Activated naive CD4-positive, alpha-beta T cell (primary cell): ENCODE results near the gene PPP1R15B.

Experiments
- DNase-seq, 4 experiments: peaks; one replicate each; lab custom pipeline; 2025; lab: John Stamatoyannopoulos, UW

The PPP1R15B gene

DNA sequence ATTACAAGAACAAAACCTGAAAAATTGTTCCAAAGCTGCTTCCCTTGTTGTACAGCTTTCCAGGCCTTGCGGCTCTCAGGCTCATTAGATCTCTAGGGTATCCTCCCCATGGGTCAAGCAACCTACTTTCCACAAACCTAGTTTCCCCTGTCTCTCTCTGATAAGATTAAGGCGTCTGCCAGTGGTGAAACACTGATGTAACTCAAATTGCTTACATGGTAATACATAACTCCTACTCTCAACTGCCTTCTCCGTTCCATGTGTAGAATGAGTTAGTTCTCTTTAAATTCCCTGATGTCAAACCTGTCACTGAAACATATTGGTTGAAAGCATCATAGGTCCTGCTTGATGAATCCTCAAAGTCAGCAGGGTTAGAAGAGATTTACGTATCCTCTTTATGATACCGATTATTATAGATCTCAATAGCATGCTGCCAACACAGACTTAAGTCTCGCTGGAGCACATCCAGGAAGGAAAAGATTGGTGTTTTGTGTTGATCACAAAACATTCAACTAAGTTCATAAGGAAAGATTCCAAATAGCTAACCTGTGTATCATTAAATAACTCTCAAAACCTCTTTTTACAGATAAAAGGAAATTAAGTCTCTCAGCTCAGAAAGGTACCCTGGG is 10.6 kb downstream of the PPP1R15B start:
- DNase-seq, result no peak

DNA sequence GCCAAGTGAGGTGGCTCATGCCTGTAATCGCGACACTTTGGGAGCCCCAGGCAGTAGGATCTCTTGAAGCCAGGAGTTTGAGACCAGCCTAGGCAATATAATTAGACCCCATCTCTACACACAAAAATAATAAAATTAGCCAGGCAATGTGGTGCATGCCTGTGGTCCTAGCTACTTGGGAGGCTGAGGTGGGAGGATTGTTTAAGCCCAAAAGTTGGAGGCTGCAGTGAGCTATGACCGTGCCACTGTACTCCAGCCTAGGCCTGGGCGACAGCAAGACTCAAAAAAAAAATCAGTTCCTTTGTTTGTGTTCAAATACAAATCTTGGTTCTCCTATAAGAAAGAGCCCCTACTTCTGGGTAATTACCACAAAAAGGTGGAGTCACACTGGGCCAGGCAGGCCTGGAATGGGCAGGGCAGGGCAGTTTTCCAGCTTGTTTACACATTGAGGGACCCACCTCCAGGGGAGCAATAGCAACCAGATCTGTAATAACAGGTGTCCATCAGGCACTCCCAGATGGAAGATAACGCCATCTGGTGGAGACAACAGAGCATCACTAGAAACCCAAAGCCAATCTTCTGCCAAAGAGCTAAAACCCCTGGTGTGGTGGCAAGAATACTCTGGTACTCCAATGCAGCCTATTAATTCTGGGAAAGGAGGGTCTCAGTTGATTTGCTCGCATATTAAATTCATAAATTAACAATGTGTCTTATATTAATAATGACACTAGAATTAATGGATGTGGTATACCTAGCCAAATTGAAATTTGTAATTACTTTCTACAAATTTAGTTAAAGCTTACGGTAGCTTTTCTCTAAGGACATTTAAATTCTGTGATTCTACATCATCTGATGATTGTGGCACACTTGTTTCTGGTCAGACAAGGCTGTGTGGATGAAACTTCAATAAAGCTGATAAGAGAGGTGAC is 13.2 kb downstream of the PPP1R15B start:
- DNase-seq, result peak in 2 of 4 experiments; percentile 10 to 16

DNA sequence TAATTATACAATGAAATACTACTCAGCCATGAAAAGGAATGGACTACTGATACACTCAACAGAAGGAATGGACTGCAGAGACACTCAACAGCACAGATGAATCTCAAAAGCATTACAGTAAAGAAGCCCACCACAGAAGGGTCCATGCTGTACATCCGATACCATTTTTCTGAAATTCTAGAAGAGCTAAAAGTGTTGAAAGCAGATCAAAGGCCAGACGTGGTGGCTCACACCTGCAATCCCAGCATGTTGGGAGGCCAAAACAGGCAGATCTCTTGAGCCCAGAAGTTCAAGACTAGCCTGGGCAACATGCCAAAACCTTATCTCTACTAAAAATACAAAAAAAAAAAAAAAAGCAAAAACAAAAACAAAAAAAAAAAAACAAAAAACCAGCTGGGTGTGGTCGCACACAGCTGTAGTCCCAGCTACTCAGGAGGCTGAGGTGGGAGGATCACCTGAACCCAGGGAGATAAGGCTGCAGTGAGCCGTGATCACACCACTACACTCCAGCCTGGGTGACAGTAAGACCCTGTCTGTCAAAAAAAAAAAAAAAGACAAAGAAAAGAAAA is 15.5 kb downstream of the PPP1R15B start:
- no peak for DNase-seq

- DNase-seq, result no peak
Observed at GRCh38 chr1:204391629-204392028, 20.0 kb downstream of the PPP1R15B start.

GRCh38 chr1:204390751-204391466 is 20.7 kb downstream of the PPP1R15B start:
- no peak for DNase-seq

DNA sequence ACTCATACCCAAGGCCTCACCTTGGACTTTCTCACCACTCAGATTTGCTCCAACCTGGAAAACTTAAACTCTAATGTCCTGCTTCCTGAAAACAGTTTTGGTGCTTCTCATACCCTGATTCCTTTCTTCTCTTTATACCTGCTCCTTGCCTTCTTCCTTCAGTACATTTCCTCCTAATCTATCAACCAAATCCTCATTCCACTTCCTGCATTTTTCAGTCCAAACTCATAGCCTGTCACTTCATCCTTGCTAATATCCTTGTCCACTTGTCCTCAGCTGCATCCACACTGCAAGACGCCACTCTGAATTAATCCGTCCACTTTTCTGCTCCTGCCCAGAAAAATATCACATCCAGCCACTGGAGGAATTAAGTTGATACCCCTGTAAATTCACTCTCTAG is 25.9 kb downstream of the PPP1R15B start:
- no peak for DNase-seq

DNA sequence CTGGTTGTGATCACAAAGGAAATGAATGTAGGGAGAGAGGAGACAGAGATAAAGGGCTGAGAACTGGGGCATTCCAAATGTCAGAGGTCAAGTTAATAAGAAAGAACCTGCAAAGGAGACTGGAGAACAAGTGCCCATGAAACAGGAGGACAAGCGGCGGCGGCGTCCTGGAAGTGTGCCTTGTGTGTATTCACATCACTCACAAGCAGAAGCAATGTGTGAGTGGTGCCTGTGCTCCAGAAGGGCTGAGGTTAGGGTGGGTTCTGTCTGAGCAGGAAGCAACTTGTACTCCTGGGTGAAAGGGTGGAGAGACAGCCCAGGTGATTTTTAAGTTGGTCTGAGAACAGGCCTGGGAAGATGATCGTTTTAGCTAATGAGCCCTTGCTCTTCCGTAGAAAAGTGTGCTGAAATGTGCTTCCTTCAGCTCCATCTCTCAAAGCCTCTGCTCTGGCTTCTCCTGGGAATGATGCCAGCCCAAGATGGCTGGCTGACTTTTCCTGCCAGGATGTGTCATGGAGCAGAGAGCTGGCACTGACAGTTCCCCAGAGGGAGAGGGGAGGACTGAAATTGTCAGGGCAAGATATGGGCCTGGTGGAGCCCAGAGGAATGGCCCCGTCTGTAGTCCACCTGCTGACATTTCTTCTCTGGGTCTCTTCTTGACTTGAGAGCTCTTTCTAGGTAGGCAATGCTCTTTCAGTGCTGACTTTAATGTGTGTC is 26.8 kb downstream of the PPP1R15B start:
- DNase-seq, result no peak

DNA sequence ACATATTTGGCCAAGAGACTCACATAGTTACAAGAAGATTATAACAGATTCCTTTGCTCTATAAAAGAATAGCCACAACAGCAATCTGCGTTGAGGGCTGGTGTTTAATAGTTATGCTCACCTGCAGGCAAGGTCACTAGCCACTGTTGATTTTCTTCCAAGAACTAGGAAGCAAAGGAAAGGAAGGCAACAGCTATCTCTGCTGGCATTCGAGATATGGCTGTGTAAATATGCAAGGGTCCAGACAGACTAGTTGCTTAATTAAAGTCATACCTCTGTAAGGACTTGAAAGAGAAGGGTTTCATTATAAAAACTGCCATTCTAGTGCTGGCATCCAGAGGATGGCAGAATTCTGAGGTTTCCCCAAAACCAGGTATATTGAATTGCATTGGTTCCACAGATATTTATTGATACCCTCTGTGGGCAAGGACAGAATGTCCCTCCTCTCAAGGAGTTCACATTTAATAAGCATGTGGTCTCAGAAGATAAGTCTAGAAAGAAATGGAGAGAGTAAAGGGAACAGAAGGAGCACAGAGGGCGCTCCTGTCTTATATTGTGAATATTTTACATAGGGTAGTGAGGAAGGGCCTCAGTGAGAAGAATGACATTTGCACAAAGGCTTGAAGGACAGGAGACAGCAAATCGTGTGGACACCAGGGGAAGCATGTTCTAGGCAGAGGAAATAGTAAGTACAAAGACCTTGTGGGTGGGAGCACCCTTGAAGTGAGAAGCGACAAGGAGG is 28.3 kb downstream of the PPP1R15B start:
- DNase-seq, result no peak

DNA sequence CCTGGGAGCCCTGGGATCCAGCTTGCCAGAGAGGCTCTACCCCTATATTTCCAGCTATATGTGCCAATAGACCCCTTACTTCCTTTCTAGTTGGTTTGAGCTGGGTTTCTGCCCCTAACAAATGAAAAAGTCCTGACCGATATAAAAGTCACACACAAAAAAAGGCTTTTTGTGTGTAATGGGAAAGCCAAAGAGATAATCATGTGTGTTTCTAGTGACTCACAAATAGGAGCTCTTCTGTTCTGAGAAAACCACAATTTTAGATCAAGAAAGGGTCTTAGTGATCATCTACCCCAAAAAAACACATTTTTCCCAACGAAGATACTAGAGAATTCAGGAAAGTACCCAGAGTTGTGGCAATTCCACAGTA is 28.9 kb downstream of the PPP1R15B start:
- DNase-seq, result no peak

GRCh38 chr1:204380293-204380831 is 31.3 kb downstream of the PPP1R15B start:
- no peak for DNase-seq

DNA sequence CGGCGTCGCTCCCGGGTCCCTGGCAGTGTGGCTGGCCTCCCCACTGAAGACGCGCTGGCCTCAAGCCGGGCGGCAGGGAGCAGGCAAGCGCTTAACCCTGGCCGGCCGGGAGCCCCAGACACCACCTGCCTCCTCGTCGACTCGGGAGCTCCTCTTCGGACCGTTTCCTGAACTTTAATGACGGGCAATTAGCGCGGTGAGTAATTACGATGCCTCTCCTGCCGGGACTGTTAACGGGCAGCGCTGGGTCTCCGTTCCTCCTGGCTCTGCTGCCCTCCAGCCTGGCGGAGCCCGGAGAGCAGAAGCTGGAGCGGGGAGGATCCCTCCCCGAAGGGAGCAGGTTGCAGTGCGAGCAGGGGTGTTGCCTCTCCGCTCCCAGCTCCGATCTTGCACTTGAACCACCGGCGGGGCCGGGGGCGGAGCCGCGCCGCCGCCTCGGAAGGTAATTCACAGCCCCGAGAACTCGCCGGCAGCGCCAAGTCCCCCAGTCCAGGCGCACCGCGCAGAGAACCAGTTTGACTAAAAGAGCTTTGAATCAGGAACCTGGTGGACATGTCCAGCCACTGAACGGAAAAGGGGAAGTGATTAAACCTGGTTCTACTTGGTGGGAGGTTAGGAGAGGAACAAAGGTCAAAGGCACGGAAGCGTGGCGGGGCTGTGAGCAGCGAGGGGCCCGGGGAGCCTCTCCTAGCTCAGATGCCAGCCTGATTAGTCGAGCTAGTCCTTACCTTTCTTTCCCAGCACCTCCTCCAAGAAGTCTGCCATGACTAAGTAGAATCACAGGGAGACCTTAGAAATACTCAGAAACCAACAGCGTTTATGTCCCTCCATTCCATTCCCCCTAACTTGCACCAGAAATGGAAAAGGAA is 33.6 kb downstream of the PPP1R15B start:
- DNase-seq, result peak in 2 of 4 experiments; percentile 23 to 46

DNA sequence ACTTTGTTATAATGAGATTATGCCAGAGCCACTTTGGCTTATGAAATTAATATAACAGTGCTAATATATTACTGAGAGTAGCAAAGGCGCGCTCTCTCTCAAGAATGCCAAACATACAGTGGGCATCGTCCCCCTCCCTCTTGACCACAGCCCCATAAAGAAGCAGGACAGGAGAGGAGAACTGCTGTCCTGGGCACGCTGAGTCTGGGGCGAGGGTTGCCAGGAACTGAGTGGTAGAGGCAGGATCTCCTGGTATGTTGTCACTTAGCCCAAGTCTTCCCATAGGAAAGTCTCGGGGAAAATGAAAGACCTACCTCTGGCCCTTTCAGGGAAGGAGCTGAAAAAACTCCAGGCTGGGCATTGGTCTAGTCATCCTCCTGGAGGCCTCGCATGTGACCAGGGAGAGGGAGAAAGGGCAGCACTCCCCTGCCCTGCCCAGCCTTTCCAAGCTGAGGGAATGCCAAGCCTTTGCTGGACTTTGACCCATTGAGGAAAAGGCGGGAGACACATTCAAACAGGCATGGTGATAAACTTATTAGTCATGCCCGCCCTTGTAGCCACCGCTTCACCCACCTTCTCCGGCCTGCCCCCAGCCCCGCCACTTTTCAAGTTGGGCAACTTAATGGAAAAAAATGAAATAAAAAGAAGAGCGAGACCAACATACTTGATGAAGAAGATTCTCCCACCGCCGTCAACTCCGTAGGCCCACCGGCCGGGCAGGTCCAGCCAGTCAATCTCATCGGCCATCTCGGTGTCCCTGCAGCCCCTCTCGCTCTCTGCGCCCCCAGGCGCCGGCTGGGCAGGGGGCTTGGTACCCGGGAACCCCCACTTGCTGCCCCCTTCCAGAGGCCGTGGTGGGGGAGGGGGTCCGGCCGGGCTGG is 34.5 kb downstream of the PPP1R15B start:
- DNase-seq, result no peak

DNA sequence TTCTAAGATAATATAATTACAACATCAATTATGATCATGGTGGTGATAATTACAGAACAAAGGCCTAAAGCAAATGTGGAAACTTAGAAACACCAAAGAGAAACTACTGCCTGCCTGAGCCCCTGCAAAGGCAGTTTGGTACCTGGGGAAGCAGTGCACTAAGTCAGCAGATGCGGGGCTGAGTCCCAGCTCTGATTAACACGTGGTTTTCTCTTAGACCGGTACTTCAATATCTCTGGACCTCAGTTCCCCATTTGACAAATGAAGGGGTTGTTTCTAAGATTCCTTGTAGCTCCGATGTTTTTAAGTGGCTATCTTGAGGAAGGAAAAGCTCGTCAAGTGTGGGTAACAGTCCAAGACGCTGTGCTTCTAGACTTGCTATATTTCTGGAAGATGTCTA is 35.2 kb downstream of the PPP1R15B start:
- DNase-seq, result no peak

GRCh38 chr1:204373911-204374310 is 37.7 kb downstream of the PPP1R15B start:
- DNase-seq, result no peak

DNA sequence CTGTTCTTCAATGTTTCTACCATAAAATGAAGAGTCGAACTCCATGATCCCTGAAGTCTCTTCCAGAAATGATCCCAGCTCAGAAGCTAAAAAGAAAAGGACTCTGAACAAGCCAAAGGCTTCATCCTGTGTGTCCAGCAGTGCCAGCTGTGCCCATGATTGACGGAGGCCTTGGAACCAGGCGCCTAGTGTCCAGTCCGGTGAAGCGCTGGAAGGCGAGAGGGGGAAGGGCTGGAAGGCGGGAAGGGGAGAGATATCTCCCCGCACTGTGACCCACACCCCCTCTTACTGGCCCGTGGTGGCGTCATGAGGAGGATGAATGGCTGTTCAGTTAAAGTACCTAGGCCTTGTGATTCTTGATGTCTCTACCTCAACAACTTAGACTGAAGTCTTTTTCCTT is 41.4 kb downstream of the PPP1R15B start:
- DNase-seq, result no peak

GRCh38 chr1:204368996-204369726 is 42.5 kb downstream of the PPP1R15B start:
- no peak for DNase-seq

DNA sequence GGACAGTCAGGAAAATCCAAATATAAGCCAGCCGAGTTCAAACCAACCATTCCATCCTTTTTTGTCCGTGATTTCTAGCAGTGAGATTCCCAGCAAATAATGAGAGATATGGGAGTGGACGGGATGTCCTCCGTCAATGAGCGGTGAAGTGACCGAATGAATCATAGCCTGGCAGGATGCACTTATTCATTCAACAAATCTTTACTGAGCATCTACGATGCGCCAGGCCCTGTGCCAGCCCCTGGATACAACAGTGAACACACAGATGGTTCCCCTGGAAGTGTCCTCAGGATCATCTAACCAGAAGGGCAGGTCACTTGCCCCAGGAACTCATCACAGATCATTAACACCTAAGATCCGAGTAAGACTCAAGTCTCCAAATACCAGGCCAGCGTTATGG is 43.7 kb downstream of the PPP1R15B start:
- no peak for DNase-seq
